GM11168 (cell line): ENCODE results near the gene LEMD2.

Source experiments
- in situ Hi-C: fragments of 300-500 bp; cut with MboI; formaldehyde crosslinking; loops from one replicate; pipeline ENCODE4 v1.12.0; 2022; ENCODE audit warnings: low sequenced_read_pairs; ENCODE audit not compliant: unreplicated experiment

LEMD2 gene

GRCh38 chr6:33777398-33778388 lies 11.2 kb downstream of the LEMD2 start:
- in situ Hi-C loops, result no loop called here

- in situ Hi-C loops, result no loop called here
Observed at GRCh38 chr6:33776764-33777163, 12.2 kb downstream of the LEMD2 start.

- in situ Hi-C loops, result no loop called here
Observed at GRCh38 chr6:33776186-33776585, 12.7 kb downstream of the LEMD2 start.

GRCh38 chr6:33774774-33775173 lies 14.2 kb downstream of the LEMD2 start:
- in situ Hi-C loops, result no loop called here

- in situ Hi-C loops, result no loop called here
Observed at GRCh38 chr6:33772902-33773472, 15.9 kb downstream of the LEMD2 start.

- in situ Hi-C loops, result no loop called here
Observed at GRCh38 chr6:33772082-33772830, 16.7 kb downstream of the LEMD2 start.

GRCh38 chr6:33771146-33772081 lies 17.5 kb downstream of the LEMD2 start:
- in situ Hi-C loops, result no loop called here

- in situ Hi-C loops, result no loop called here
Observed at GRCh38 chr6:33770833-33771145, 18.1 kb downstream of the LEMD2 start.

- in situ Hi-C loops, result no loop called here
Observed at GRCh38 chr6:33770124-33770832, 18.7 kb downstream of the LEMD2 start.

GRCh38 chr6:33769248-33769821 lies 19.6 kb downstream of the LEMD2 start:
- in situ Hi-C loops, result loop anchor here (10.0 kb wide), 1 partner anchor 55 kb away; the partner anchor contains the start of gene UQCC2

- in situ Hi-C loops, result loop anchor here (10.0 kb wide), 1 partner anchor 54 kb away; the partner anchor contains the start of gene UQCC2
Observed at GRCh38 chr6:33768644-33769120, 20.2 kb downstream of the LEMD2 start.

GRCh38 chr6:33766921-33767907 lies 21.7 kb downstream of the LEMD2 start:
- in situ Hi-C loops, result loop anchor here (10.0 kb wide), 1 partner anchor 52 kb away; the partner anchor contains the start of gene UQCC2

- in situ Hi-C loops, result loop anchor here (10.0 kb wide), 1 partner anchor 51 kb away; the partner anchor contains the start of gene UQCC2
Observed at GRCh38 chr6:33765368-33765767, 23.6 kb downstream of the LEMD2 start.

GRCh38 chr6:33764036-33764435 lies 24.9 kb downstream of the LEMD2 start:
- in situ Hi-C loops, result loop anchor here (10.0 kb wide), 1 partner anchor 49 kb away; the partner anchor contains the start of gene UQCC2

- in situ Hi-C loops, result loop anchor here (10.0 kb wide), 1 partner anchor 49 kb away; the partner anchor contains the start of gene UQCC2
Observed at GRCh38 chr6:33763483-33763882, 25.4 kb downstream of the LEMD2 start.

- in situ Hi-C loops, result loop anchor here (10.0 kb wide), 1 partner anchor 48 kb away; the partner anchor contains the start of gene UQCC2
Observed at GRCh38 chr6:33762713-33763112, 26.2 kb downstream of the LEMD2 start.
